HG02759 (cell line): ENCODE data around the gene CAMKK2.
"Not testable (repeated sequence)": the region's sequence is repeated elsewhere in the genome, so short reads cannot be mapped to it uniquely, and the experiment has no call there.

Experiments used
- ATAC-seq: cut with Tn5 transposase; IDR thresholded peaks from one replicate; pipeline ENCODE4 v1.9.1; 2021; ENCODE audit warnings: mild to moderate bottlenecking, moderate library complexity; ENCODE audit not compliant: unreplicated experiment

Gene CAMKK2

GRCh38 chr12:121227294-121227693 lies 69.2 kb downstream of the CAMKK2 start:
- ATAC-seq = peak; percentile 73

- ATAC-seq = peak; percentile 7
Measured at GRCh38 chr12:121226871-121227270, 69.6 kb downstream of the CAMKK2 start.

- ATAC-seq = no peak
Measured at GRCh38 chr12:121226399-121226798, 70.1 kb downstream of the CAMKK2 start.

GRCh38 chr12:121224591-121224990 lies 71.9 kb downstream of the CAMKK2 start:
- ATAC-seq = no peak

GRCh38 chr12:121223292-121224285 lies 72.9 kb downstream of the CAMKK2 start:
- no peak for ATAC-seq

- ATAC-seq = no peak
Measured at GRCh38 chr12:121222847-121223246, 73.7 kb downstream of the CAMKK2 start.

GRCh38 chr12:121219353-121219986 lies 77.0 kb downstream of the CAMKK2 start:
- ATAC-seq = no peak

- ATAC-seq = no peak
Measured at GRCh38 chr12:121218588-121219352, 77.7 kb downstream of the CAMKK2 start.

- ATAC-seq = no peak
Measured at GRCh38 chr12:121217761-121218160, 78.7 kb downstream of the CAMKK2 start.

GRCh38 chr12:121217063-121217462 lies 79.4 kb downstream of the CAMKK2 start:
- ATAC-seq = no peak

- no peak for ATAC-seq
Measured at GRCh38 chr12:121216102-121216501, 80.4 kb downstream of the CAMKK2 start.

- ATAC-seq = no peak
Measured at GRCh38 chr12:121214855-121215745, 81.4 kb downstream of the CAMKK2 start.

GRCh38 chr12:121214166-121214777 lies 82.2 kb downstream of the CAMKK2 start:
- no peak for ATAC-seq

- no peak for ATAC-seq
Measured at GRCh38 chr12:121212875-121213274, 83.6 kb downstream of the CAMKK2 start.

GRCh38 chr12:121209624-121210572 lies 86.6 kb downstream of the CAMKK2 start, which contains the start of gene P2RX4:
Gene P2RX4 (plus strand): TSS chr12:121210129. CDS start chr12:121210165, 36 bp downstream.
- peak; percentile 87 for ATAC-seq

GRCh38 chr12:121209221-121209620 lies 87.3 kb downstream of the CAMKK2 start:
- ATAC-seq = no peak

GRCh38 chr12:121208571-121208970 lies 87.9 kb downstream of the CAMKK2 start:
- not testable (repeated sequence) for ATAC-seq

GRCh38 chr12:121205491-121205890 lies 91.0 kb downstream of the CAMKK2 start:
- ATAC-seq = no peak

GRCh38 chr12:121203482-121203881 lies 93.0 kb downstream of the CAMKK2 start:
- ATAC-seq = no peak
